GM18868 (cell line): Measurements from ENCODE around the gene SLC22A15.
A peak's percentile ranks its signal among the peaks of the same experiment; 100 is the strongest.
"Not testable (repeated sequence)": the region's sequence is repeated elsewhere in the genome, so short reads cannot be mapped to it uniquely, and the experiment has no call there.

Source experiments
- ATAC-seq: cut with Tn5 transposase; IDR thresholded peaks from one replicate; pipeline ENCODE4 v1.9.1; 2021; ENCODE audit warnings: mild to moderate bottlenecking, moderate library complexity; ENCODE audit not compliant: unreplicated experiment

SLC22A15 gene

GRCh38 chr1:115980998-115981993 is 5.0 kb downstream of the SLC22A15 start:
- ATAC-seq = peak; percentile 46

GRCh38 chr1:115982400-115982799 is 6.1 kb downstream of the SLC22A15 start:
- peak; percentile 77 for ATAC-seq

- no peak for ATAC-seq
Observed at GRCh38 chr1:115983584-115983983, 7.3 kb downstream of the SLC22A15 start.

GRCh38 chr1:115987623-115988022 is 11.3 kb downstream of the SLC22A15 start:
- no peak for ATAC-seq

- no peak for ATAC-seq
Observed at GRCh38 chr1:115988953-115989352, 12.6 kb downstream of the SLC22A15 start.

GRCh38 chr1:115989699-115990098 is 13.4 kb downstream of the SLC22A15 start:
- ATAC-seq = no peak

- ATAC-seq = no peak
Observed at GRCh38 chr1:115991909-115992308, 15.6 kb downstream of the SLC22A15 start.

GRCh38 chr1:115997921-115998320 is 21.6 kb downstream of the SLC22A15 start:
- not testable (repeated sequence) for ATAC-seq

GRCh38 chr1:116001739-116002487 is 25.6 kb downstream of the SLC22A15 start:
- ATAC-seq = no peak

GRCh38 chr1:116002781-116003420 is 26.6 kb downstream of the SLC22A15 start:
- ATAC-seq = no peak

- no peak for ATAC-seq
Observed at GRCh38 chr1:116003823-116004222, 27.5 kb downstream of the SLC22A15 start.

GRCh38 chr1:116006486-116006964 is 30.2 kb downstream of the SLC22A15 start:
- ATAC-seq = peak; percentile 93

- ATAC-seq = no peak
Observed at GRCh38 chr1:116008656-116009390, 32.5 kb downstream of the SLC22A15 start.

GRCh38 chr1:116012716-116013115 is 36.4 kb downstream of the SLC22A15 start:
- ATAC-seq = no peak

GRCh38 chr1:116015679-116016078 is 39.4 kb downstream of the SLC22A15 start:
- no peak for ATAC-seq

GRCh38 chr1:116018007-116018406 is 41.7 kb downstream of the SLC22A15 start:
- ATAC-seq = no peak

- no peak for ATAC-seq
Observed at GRCh38 chr1:116019653-116020253, 43.4 kb downstream of the SLC22A15 start.

GRCh38 chr1:116020668-116021272 is 44.5 kb downstream of the SLC22A15 start:
- peak; percentile 93 for ATAC-seq

GRCh38 chr1:116024626-116025025 is 48.3 kb downstream of the SLC22A15 start:
- ATAC-seq = no peak

- ATAC-seq = no peak
Observed at GRCh38 chr1:116026631-116027030, 50.3 kb downstream of the SLC22A15 start.
